Liver (tissue), 9 donors: ENCODE measurements around the gene KCNQ1. TPM values are rescaled to one million over a fixed set of nuclear protein-coding genes. Genes with fewer than 3 reads are reported as not detected.

Experiments used
- DNase-seq: peaks from one replicate; pipeline ENCODE4 v3.0.0-alpha.2; 2017; ENCODE audit warnings: low spot score
- H3K27ac ChIP-seq, 2 donors: one replicate each; pipeline ENCODE4 v1.7.0; 2013; ENCODE audit warnings: inconsistent platforms in 2 of 2, low read length in 2 of 2, control low read depth in 1 of 2, low read depth in 1 of 2, mild to moderate bottlenecking in 1 of 2
- H3K27me3 ChIP-seq, 4 donors: one replicate each; pipeline versions ENCODE4 v1.6.1 to v1.7.0; 2013; ENCODE audit warnings: low read length in 3 of 4, inconsistent platforms in 1 of 4, mild to moderate bottlenecking in 1 of 4, moderate library complexity in 1 of 4; ENCODE audit not compliant: control insufficient read depth in 4 of 4, insufficient read depth in 4 of 4
- H3K36me3 ChIP-seq, 4 donors: one replicate each; pipeline versions ENCODE4 v1.6.1 to v1.7.0; 2013; ENCODE audit warnings: low read length in 3 of 4, mild to moderate bottlenecking in 3 of 4, low read depth in 1 of 4, moderate library complexity in 1 of 4; ENCODE audit not compliant: control insufficient read depth in 4 of 4, insufficient read depth in 3 of 4
- H3K4me1 ChIP-seq, 4 donors: one replicate each; pipeline versions ENCODE4 v1.6.1 to v1.7.0; 2013; ENCODE audit warnings: low read length in 3 of 4, mild to moderate bottlenecking in 3 of 4, moderate library complexity in 1 of 4; ENCODE audit not compliant: control insufficient read depth in 4 of 4, insufficient read depth in 4 of 4
- H3K4me3 ChIP-seq, 3 donors: one replicate each; pipeline versions ENCODE4 v1.6.1 to v1.7.0; 2013; ENCODE audit warnings: low read length in 3 of 3, control low read depth in 1 of 3, low read depth in 1 of 3, mild to moderate bottlenecking in 1 of 3
- H3K9ac ChIP-seq, 2 donors: one replicate each; pipeline ENCODE4 v1.7.0; 2013; ENCODE audit warnings: low read length in 2 of 2, mild to moderate bottlenecking in 2 of 2, moderate library complexity in 2 of 2, control low read depth in 1 of 2, low read depth in 1 of 2
- H3K9me3 ChIP-seq, 4 donors: one replicate each; pipeline versions ENCODE4 v1.6.1 to v1.7.0; 2013; ENCODE audit warnings: low read length in 3 of 4; ENCODE audit not compliant: control insufficient read depth in 4 of 4
- FOXA1 ChIP-seq: IDR thresholded peaks from 2 replicates; pipeline ENCODE4 v1.6.1; 2016; ENCODE audit warnings: antibody characterized with exemption
- FOXA2 ChIP-seq: IDR thresholded peaks from 2 replicates; pipeline ENCODE4 v1.6.1; 2016; ENCODE audit warnings: antibody characterized with exemption
- GABPA ChIP-seq, 2 donors: IDR thresholded peaks in 1 of 2; conservative IDR thresholded peaks in 1 of 2; 2 replicates each; pipeline ENCODE4 v1.6.1; 2016; ENCODE audit warnings: antibody characterized with exemption in 2 of 2, mild to moderate bottlenecking in 1 of 2, moderate library complexity in 1 of 2
- HNF4A ChIP-seq, 2 donors: conservative IDR thresholded peaks; 2 replicates each; pipeline ENCODE4 v1.6.1; 2016; ENCODE audit warnings: antibody characterized with exemption in 2 of 2, mild to moderate bottlenecking in 2 of 2
- HNF4G ChIP-seq: IDR thresholded peaks from 2 replicates; pipeline ENCODE4 v1.6.1; 2016; ENCODE audit warnings: antibody characterized with exemption
- JUND ChIP-seq, 2 donors: IDR thresholded peaks; 2 replicates each; pipeline ENCODE4 v1.6.1; 2016; ENCODE audit warnings: antibody characterized with exemption in 2 of 2
- RAD21 ChIP-seq, 2 donors: IDR thresholded peaks; 2 replicates each; pipeline ENCODE4 v1.6.1; 2016; ENCODE audit warnings: antibody characterized with exemption in 2 of 2, mild to moderate bottlenecking in 2 of 2
- RXRA ChIP-seq, 2 donors: IDR thresholded peaks; 2 replicates each; pipeline ENCODE4 v1.6.1; 2017 to 2018; ENCODE audit warnings: antibody characterized with exemption in 2 of 2, mild to moderate bottlenecking in 1 of 2
- TAF1 ChIP-seq: conservative IDR thresholded peaks from 2 replicates; pipeline ENCODE4 v1.6.1; 2016; ENCODE audit warnings: antibody characterized with exemption, mild to moderate bottlenecking
- WGBS: extraction: QIAGEN DNeasy Blood & Tissue Kit; methylation state at CpG from one replicate; pipeline ENCODE4 v1.1.7; 2013; 5-methylcytosine and 5-hydroxymethylcytosine counted together
- polyA plus RNA-seq, 2 donors: library from polyadenylated mRNA; stranded (reverse) in 1 of 2; unstranded in 1 of 2; fragments of 200-250 nt in 1 of 2; fragments of >200 nt in 1 of 2; fragmentation: Nextera tagmentation in 1 of 2; extraction: Ambion mirVana in 1 of 2; gene quantifications; one replicate each; pipeline versions ENCODE4 v1.2.1 to v1.2.3, GENCODE V29; 2013 to 2015
- total RNA-seq, 2 donors: library from RNA; depleted of rRNA; stranded (reverse); fragments of >200 nt; gene quantifications; one replicate each; pipeline ENCODE4 v1.2.3, GENCODE V29; 2014
- TF ChIP-seq, protein P1 (sequence below): IDR thresholded peaks from 2 replicates; pipeline ENCODE4 v1.6.1; 2016; ENCODE audit warnings: antibody characterized with exemption, mild to moderate bottlenecking
- TF ChIP-seq, protein P2 (sequence below): IDR thresholded peaks from 2 replicates; pipeline ENCODE4 v1.6.1; 2016; ENCODE audit warnings: antibody characterized with exemption
- TF ChIP-seq, protein P3 (sequence below): IDR thresholded peaks from 2 replicates; pipeline ENCODE4 v1.6.1; 2016; ENCODE audit warnings: antibody characterized with exemption
- TF ChIP-seq, protein P4 (sequence below): fragments of 150-350 bp; IDR thresholded peaks from 2 replicates; pipeline ENCODE4 v1.5.1; 2017; ENCODE audit warnings: improper control_type of control experiment, low read depth, low read length; ENCODE audit not compliant: missing input control
- donor health status: healthy.
- donor health status: healthy.
- donor health status: healthy.
- donor health status: healthy.
- donor health status: healthy.

Gene KCNQ1
- total and polyA plus RNA-seq, 4 donors, result 0.31 to 2.2 (median 1.5) TPM

GRCh38 chr11:2512431-2513407 lies 67.9 kb downstream of the KCNQ1 start:
- Histone ChIP-seq H3K27me3 (no peaks in the 10 kb centered on the region), H3K9ac (no peak overlapping the region), H3K27ac (no peak overlapping the region), H3K4me1 (peaks cover 0 to 2% (median 0%) of the 10 kb centered on the region in 4 donors), H3K36me3 (no peaks in the 10 kb centered on the region), H3K9me3 (no peaks in the 10 kb centered on the region), H3K4me3 (no peak overlapping the region)
- 82% methylated on average over 21 of the region's 21 CpGs for WGBS
- peak; percentile 35 for DNase-seq
- TF ChIP-seq HNF4A (conservative IDR thresholded peaks at IDR 0.05) (peak in 1 of 2 donors; percentile 33), FOXA1 (no peak)

DNA sequence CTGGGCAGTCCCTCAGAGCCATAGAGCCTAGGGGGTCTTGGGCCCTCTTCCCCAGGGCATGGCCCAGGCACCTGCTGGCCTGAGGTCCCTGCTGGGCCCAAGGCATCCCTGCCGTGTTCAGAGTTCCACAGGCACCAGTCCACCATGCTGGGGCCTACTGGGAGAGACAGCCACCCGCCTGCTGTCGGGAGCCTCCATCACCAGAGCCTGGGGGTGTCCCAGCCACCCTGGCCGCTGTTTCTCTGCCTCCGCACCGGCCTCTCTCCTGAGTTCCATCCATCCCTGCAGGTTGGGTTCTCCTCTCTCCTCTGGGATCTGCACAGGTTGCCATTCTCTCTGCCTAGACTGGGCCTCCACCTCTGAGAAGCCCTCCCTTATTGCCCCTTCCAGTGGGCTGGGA lies 68.6 kb downstream of the KCNQ1 start:
- no peak for DNase-seq
- H3K27ac ChIP-seq, result no peak overlapping the region
- 91% methylated on average over 6 of the region's 6 CpGs for WGBS

More for the DNA sequence above, 68.6 kb downstream of the KCNQ1 start:
- H3K9ac ChIP-seq, result no peak overlapping the region
- peaks cover 0 to 2% (median 0%) of the 10 kb centered on the region in 4 donors for H3K4me1 ChIP-seq
- no peaks in the 10 kb centered on the region for H3K36me3 ChIP-seq
- no peaks in the 10 kb centered on the region for H3K9me3 ChIP-seq
- H3K4me3 ChIP-seq, result no peak overlapping the region
- TF ChIP-seq, protein P1, sequence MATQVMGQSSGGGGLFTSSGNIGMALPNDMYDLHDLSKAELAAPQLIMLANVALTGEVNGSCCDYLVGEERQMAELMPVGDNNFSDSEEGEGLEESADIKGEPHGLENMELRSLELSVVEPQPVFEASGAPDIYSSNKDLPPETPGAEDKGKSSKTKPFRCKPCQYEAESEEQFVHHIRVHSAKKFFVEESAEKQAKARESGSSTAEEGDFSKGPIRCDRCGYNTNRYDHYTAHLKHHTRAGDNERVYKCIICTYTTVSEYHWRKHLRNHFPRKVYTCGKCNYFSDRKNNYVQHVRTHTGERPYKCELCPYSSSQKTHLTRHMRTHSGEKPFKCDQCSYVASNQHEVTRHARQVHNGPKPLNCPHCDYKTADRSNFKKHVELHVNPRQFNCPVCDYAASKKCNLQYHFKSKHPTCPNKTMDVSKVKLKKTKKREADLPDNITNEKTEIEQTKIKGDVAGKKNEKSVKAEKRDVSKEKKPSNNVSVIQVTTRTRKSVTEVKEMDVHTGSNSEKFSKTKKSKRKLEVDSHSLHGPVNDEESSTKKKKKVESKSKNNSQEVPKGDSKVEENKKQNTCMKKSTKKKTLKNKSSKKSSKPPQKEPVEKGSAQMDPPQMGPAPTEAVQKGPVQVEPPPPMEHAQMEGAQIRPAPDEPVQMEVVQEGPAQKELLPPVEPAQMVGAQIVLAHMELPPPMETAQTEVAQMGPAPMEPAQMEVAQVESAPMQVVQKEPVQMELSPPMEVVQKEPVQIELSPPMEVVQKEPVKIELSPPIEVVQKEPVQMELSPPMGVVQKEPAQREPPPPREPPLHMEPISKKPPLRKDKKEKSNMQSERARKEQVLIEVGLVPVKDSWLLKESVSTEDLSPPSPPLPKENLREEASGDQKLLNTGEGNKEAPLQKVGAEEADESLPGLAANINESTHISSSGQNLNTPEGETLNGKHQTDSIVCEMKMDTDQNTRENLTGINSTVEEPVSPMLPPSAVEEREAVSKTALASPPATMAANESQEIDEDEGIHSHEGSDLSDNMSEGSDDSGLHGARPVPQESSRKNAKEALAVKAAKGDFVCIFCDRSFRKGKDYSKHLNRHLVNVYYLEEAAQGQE, result no peak
- TF ChIP-seq, protein P2, sequence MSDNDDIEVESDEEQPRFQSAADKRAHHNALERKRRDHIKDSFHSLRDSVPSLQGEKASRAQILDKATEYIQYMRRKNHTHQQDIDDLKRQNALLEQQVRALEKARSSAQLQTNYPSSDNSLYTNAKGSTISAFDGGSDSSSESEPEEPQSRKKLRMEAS, result no peak
- TF ChIP-seq HNF4G, result no peak
- TF ChIP-seq, protein P3, sequence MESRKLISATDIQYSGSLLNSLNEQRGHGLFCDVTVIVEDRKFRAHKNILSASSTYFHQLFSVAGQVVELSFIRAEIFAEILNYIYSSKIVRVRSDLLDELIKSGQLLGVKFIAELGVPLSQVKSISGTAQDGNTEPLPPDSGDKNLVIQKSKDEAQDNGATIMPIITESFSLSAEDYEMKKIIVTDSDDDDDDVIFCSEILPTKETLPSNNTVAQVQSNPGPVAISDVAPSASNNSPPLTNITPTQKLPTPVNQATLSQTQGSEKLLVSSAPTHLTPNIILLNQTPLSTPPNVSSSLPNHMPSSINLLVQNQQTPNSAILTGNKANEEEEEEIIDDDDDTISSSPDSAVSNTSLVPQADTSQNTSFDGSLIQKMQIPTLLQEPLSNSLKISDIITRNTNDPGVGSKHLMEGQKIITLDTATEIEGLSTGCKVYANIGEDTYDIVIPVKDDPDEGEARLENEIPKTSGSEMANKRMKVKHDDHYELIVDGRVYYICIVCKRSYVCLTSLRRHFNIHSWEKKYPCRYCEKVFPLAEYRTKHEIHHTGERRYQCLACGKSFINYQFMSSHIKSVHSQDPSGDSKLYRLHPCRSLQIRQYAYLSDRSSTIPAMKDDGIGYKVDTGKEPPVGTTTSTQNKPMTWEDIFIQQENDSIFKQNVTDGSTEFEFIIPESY, result no peak
- TF ChIP-seq RXRA (IDR thresholded peaks at IDR 0.05), result no peak
- TF ChIP-seq RAD21 (IDR thresholded peaks at IDR 0.05), result no peak
- TF ChIP-seq TAF1, result no peak
- no peak for TF ChIP-seq GABPA (IDR thresholded peaks at IDR 0.05 in 1 of 2, conservative IDR thresholded peaks at IDR 0.05 in 1 of 2)
- no peak for TF ChIP-seq FOXA2
- TF ChIP-seq, protein P4, sequence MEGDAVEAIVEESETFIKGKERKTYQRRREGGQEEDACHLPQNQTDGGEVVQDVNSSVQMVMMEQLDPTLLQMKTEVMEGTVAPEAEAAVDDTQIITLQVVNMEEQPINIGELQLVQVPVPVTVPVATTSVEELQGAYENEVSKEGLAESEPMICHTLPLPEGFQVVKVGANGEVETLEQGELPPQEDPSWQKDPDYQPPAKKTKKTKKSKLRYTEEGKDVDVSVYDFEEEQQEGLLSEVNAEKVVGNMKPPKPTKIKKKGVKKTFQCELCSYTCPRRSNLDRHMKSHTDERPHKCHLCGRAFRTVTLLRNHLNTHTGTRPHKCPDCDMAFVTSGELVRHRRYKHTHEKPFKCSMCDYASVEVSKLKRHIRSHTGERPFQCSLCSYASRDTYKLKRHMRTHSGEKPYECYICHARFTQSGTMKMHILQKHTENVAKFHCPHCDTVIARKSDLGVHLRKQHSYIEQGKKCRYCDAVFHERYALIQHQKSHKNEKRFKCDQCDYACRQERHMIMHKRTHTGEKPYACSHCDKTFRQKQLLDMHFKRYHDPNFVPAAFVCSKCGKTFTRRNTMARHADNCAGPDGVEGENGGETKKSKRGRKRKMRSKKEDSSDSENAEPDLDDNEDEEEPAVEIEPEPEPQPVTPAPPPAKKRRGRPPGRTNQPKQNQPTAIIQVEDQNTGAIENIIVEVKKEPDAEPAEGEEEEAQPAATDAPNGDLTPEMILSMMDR, result no peak
- no peak for TF ChIP-seq JUND (IDR thresholded peaks at IDR 0.05)
- no peaks in the 10 kb centered on the region for H3K27me3 ChIP-seq
